Measurements from ENCODE around the gene RGS2.

The RGS2 gene

DNA sequence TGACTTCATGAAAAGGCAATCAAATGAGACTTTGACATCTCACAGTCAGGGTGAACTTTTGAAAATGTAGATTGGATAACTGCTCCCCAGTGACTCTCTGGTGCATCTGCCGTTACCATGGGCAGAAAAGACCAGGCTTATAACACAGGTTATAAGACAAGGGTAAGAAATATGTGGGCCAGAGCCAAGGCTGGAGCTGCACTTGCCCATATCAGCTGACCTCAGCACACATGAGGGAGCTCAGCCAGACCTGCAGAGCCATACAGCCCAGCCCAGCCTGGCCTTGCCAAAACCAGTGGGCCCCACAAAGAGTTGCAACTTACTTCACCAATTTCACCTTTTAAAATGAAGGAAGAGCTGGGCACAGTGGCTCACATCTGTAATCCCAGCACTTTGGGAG is 11.7 kb upstream of the RGS2 start:
- DNase-seq, result no peak

DNA sequence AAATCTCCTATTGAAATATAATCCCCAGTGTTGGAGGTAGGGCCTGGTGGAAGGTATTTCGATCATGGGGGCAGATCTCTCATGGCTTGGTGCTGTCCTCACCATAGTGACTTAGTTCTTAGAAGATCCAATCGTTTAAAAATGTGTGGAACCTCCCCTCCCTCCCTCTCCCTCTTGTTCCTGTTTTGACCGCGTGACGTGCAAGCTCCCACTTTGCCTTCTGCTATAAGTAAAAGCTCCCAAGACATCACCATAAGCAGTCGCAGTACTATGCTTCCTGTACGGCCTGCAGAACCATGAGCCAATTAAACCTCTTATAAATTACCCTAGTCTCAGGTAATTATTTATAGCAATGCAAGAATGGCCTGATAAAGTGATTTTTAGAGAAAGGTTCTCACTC is 10.9 kb upstream of the RGS2 start:
- no peak for DNase-seq

DNA sequence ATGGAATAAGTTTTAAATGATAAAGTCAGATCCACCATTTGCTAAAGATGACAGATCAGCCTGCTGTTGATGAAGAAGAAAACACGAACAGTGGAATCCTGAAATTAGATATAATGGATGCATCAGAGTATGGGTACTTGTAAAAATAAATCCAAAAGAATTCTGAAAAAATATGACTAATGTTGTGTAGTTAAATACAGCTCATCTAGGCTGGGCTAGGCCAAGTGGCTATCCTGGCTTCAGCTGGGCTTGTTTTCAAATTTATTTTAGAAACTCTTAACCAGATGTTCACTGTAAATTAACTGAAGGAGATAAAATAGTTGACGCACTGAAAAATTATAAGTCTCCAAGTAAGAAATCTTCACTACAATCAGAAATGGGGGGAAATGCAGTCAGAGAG is 7.4 kb upstream of the RGS2 start:
- no peak for DNase-seq

DNA sequence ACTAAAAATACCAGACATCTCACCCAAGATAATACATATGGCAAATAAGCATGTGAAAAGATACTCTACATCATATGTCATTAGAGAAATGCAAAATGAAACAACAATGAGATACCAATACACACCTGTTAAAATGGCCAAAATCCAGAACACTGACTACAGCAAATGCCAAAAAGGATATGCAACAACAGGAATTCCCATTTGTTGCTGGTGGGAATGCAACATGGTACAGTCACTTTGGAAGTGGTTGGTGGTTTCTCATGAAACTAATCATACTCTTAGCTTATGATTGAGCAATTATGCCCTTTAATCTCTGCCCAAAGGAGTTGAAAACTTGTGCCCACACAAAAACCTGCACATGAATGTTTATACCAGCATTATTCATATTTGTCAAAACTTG is 6.4 kb upstream of the RGS2 start:
- DNase-seq, result no peak

DNA sequence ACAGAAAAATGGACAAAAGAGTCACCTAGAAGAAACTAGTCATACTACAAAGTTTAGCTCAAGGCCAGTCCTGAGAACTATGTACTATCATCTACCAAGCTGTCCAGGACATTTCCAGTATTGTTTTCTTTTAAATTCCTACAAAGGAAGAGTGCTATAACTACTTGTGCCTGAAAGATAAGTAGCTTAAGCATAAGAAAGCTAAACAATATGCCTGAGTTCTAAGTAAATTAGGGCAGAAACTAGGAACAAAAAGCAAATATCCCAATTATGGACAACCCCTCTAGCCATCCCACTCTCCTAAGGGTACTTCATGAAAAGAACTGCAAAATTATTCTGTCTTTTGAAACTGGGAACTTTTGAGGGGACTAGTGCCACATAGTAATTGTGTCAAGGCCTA is 5.3 kb upstream of the RGS2 start:
- DNase-seq, result no peak

DNA sequence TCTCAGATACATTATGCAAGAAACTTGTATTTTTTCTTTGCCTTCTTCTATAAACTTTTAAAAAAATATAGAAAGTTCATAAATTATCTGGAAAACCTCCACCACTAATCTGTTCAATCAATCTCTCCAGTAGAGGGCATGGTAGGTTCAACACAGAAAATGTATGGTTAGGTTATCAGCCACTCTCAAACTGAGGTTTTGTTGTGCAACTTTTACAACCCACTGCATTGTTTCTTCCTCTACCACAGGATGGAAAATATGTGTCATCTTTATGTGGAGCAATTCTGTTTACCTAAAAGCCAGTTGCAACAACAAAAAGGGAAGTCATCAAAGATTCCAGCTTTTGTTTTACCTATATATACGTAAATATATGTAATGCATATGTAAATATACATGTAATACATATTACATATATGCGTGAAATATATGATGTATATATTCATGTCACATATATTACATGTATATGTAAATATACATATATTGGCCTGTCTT is 3.0 kb upstream of the RGS2 start:
- peak; percentile 47 to 84 for DNase-seq

DNA sequence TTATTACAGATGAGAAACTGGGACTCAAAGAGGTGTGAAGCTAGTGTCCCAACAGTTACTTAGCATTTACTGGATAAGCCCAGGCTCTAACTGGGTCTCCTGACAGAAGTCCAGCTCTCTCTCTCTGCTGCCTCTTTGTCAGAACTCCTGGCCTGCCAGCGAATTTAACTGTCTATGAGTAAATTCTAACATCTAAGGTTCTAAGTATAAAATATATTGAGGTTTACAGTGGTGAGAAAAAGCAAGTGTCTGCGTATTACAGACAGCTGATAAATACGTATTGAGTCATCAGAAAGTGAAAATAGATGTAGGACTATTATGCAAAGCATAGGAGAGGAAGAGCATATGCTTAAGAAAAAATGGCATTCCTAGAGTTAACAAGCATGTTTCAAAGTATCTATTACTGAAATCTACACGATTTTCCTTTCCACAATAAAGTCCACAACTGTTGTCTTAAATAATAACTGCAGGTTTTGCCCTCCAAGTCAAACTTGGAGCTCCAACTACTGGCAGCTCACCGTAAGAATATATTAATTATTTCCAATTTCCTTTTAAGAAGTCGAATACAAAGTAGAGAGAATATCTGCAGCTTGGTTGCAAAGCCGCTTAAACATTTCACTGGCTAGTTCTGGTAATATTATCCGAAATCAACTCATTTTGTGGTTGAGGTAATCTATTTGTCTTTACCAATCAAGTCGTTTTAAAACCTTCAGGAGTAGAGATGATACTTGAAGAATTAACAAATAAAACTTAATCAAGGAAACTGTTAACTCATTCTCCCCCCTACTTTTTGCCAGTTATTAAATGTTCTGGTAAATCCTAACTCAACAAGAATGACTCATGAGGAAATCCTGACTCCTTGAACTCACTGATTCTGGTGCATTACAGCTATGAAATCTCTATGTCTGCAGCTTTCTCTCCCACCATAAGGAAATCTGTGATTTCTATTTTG is 1.4 kb upstream of the RGS2 start:
- DNase-seq, result peak in 1 of 2 donors; percentile 46

DNA sequence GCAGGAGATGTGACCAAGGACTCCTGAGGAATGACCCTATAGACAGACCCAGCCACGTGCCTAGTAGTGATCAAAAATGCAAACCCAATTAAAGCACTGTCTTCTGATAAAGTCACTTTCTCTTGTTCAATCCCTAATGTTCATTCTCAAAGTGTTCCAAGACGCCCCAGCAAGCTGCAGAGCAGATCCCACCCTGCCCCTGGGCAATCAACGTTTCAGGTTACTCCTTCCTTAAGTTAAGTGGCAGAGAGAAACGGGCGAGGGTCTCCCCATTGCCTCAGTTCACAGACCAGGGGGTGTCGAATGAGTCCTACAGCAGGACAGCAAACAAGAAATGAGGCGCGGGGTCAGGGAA is 699 bp upstream of the RGS2 start:
- DNase-seq, result no peak

DNA sequence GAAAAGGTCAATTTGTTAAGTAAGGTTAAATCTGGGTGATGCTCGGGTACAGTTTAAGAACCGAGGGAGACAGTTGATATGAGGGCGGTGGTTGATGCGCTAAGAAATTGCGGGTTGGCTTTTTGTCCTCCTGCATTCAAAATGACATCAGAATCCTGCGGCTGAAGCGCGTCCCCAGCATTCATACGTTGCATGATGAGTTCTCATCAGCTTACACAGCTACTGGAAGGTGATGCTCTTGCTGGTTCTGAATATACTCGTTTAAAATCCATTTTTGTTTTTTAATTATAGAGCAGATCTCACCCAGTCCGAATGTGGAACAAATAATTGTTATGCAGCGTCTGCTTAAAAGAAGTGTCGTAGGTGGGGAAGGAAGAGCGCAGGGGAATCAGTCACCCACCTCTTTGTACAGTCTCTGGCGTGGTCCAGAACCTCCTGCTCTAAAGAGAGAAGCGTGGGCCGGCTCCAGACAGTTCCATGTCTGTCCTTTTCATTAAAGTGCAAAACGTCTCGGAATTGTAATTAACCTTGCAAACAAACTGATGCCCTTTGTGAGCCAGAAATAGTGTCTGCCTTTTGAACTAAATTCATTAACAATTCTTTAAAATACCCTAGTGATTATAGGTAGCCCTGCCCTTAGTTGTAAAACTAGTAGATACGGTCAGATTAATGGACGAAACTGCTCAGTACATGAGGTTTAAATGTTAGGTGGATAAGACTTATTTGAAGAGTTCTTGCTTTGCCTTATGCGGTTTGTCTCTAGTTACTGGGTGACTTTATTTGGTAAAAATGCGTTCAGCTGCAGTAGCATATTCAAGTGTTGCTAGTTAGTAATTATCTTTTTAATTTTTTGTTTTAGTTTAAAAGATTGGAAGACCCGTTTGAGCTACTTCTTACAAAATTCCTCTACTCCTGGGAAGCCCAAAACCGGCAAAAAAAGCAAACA is 741 bp downstream of the RGS2 start:
- peak; percentile 33 to 63 for DNase-seq

DNA sequence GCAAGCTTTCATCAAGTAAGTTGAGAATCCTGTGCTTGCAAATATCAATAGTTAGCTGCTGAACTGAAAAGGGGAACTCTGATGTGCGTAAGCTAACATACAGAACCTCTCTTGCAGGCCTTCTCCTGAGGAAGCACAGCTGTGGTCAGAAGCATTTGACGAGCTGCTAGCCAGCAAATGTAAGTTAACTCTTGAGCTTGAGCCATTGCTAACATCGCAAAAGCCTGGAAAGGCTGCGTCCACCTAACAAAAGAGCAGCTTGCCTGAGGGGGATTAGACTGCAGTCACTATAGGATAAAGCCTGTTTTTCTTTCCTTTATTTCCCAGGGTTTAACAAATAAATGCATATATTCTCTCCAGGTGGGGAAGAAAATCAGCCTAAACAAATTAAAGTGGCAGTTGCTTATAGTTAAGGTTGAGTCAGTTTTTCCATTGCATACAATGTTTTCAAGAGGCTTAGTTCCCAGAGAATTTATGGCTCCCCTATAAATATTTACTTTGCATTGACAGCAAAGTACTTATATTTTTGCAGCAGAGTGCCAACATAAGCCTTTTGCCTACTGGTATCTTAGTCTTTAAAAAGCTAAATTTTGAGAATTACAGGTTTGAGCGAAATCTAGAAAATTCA is 1.5 kb downstream of the RGS2 start:
- no peak for DNase-seq

DNA sequence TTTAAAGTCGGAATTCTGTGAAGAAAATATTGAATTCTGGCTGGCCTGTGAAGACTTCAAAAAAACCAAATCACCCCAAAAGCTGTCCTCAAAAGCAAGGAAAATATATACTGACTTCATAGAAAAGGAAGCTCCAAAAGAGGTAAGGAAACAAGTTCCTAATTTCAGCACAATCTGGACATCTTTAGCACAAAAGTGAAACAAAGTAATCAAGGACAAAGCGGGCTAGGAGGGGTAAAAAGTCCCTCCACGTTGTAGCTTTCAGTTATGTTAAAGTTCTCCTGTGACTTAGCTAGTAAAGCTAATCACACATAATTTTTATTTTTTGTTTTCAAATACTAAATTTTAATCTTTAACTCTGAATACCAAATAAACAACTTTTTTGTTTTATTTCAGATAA is 2.2 kb downstream of the RGS2 start:
- no peak for DNase-seq

DNA sequence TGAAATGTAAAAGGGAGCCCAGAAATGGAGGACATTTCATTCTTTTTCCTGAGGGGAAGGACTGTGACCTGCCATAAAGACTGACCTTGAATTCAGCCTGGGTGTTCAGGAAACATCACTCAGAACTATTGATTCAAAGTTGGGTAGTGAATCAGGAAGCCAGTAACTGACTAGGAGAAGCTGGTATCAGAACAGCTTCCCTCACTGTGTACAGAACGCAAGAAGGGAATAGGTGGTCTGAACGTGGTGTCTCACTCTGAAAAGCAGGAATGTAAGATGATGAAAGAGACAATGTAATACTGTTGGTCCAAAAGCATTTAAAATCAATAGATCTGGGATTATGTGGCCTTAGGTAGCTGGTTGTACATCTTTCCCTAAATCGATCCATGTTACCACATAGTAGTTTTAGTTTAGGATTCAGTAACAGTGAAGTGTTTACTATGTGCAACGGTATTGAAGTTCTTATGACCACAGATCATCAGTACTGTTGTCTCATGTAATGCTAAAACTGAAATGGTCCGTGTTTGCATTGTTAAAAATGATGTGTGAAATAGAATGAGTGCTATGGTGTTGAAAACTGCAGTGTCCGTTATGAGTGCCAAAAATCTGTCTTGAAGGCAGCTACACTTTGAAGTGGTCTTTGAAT is 2.9 kb downstream of the RGS2 start:
- DNase-seq, result no peak

DNA sequence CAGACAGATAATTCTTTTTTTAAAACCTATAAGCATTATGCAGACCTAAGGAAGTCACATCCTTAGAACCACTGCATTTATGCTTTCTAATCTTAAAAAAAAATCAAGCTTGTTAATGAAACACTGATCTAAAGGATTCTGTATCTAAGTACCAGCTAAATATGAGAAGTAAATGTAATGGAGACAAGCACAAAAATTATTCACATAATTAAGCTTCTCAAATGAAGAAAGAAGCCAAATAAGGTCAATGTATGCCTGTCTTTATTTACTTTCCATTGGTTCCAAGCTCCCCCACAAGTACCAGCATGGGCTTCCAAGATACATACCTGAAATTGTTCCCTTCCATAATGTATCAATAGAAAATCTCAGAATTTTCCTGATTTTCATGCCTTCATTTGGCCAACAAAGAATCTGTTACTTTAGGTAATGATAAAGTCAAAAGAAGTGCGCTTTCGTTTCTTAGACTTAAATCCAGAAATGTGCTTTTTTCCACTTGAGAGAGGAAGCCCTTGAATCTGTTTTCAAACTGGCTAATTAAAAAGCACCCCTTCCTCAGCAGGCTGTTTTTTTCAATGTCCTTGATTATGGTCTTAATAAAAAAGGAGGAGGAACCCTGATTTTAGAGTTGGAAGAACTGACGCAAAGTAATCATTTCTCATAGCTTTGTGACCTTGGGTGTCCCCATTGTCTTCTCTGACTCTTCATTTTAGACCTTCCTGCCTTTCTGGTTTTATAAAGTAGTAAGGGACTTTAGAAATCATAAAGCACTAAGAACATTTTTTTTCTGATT is 3.8 kb downstream of the RGS2 start:
- DNase-seq, result no peak

DNA sequence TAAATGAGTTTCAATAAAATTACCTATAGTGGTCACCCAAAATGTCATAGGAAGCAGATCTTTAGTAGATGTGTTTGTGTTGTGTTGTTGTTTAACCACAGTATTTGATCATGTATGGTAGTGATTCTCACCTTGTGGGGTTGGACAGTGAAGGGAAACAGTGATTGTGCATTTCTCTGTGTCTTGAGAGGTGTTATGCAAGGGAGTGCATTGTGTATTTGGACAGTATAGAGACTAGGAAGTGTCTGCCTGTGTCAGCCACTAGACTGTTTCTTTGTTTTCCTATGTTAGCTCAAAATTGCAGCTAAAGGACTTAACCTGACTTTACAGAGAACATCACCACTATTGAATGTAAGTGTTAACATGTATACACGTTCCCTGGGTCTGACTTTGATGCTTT is 6.0 kb downstream of the RGS2 start:
- no peak for DNase-seq

DNA sequence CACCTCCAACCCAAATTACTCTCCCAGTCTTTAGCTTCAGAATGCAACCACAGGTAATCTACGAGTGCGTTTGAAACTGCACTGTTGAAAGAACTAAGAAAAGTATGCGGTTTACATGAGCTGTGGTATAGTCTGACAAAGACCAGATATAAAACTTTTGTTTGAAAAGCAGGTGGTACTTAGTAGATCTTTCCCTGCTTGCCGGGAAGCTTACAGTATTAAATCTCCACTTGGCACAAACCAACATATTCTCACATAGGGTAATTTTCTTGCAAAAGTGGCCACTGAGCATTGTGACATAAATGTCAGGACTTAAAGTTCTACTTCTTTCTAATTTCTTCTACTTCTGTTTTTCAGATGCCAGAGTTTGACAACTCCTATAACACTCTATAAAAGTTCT is 8.4 kb downstream of the RGS2 start:
- DNase-seq, result no peak

DNA sequence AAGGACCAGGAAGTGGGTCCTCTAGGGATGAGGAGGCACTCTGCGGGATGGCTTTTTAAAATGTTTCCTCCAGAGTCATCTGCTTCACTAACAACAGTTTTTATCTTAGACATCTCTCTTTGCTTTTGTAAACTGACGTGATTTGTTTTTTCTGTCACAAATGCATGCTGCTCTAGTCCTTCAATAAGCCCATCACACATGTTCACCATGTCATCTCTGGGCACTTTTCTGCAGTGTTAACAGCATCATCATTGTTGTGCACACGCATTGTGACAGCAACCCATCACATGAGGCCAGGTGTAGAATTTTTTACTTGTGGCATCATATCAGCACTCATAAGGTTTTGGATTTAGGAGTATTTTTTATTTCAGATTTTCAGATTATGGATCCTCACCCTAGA is 12.5 kb downstream of the RGS2 start:
- no peak for DNase-seq

DNA sequence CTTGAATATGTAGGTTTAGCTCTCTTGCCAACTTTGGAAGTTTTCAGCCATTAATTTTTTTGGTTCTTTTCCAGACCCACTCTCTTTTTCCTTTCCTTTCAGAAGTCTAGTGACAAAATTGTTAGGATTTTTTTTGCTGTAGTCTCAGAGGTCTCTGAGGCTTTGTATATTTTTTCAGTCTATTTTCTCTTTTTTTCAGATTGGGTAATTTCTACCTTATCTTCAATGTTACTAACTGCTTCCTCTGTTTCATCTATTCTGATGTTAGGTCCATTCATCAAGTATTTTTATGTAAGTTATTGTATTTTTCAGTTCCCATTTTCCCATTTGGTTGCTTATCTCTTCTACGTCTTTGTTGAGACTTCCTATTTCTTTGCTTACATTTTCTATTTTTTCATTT is 15.7 kb downstream of the RGS2 start:
- DNase-seq, result no peak

DNA sequence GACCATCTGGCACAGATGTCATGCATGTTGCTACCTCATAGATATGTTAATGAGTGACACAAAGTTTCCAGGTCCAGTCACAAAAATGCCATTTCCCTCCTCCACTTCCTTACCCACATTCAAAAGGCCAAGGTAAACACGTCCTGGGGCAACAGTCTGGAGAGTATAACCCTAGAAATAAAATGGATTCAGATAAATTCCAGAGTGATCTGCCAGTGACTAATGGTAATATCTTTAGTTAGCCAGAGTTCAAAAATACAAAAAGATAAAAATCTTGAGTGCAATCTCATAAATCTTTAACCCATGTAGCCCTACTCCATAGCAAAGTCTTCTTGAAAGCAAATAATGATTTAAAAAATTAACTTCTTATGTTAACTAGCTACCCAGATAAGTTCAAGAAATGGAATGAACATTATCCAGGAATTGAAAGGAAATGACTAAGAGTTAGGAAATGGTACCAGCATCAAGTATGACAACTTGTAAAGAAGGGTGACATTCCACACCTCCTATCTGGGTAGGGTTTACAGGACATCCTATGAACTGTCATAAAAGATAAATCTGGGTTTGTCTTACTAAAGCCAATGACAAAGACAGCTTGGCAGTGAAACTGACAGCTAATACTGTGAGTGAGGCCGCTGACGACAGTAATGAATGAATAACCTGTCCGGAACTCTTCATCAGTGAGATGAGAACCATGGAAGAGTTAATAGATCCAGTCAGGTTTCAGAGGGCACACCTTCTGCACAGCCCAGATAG is 18.1 kb downstream of the RGS2 start:
- no peak for DNase-seq

DNA sequence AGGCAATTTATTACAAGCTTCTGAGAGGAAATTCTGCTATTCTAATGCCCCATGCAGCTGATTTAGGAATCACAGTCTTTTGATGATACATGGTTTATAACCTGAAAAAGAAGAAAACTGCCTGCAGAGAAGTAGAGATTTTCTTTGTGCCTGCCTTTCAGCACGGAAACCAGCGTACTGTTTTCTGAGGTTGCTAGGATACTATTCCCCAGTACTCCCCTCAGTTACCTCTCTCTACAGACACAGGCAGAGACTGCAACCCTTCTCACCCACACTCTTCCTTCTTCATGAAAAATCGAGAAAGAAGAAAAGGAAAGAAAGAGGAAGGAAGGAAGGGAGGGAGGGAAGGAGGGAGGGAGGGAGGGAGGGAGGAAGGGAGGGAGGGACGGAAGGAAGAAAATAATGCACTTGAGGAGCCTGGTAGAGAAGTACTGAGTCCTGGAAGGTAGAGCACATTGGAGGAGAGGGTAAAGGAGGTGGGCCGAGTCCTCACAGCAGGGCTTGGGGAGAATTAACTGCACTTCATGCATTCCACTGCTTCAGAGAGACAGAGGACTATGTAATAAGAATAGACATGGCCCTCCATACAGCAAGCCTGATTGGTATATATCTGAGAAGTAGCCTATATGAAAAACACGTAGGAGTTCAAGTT is 21.9 kb downstream of the RGS2 start:
- DNase-seq, result no peak

DNA sequence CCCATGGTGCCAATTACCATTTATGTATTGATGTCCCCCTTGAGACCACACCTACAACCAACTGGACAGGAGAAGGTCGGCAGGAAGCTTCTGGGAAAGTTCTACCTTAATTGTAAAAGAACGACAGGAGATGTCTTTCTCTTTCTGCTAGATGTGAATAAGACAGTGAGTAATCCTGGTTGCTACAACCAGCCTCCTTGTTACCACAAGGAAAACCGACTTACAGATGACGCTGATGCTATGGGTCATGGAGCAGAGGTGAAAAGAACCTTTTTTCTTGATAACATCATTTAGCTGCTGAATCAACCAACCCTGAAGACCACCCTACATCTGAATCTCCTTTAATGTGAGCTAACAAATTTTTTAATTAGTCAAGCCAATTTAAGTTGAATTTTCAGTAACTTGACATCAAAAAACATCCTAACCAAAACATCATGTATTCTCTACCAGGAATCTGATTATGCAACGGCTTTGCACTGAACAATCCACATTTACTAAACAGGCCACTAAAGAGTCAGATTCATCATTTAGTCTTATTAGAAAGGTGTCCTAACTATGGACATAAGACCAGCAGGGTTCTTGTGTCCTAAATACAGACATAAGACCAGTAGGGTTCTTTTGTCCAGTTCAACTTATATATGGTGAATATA is 23.0 kb downstream of the RGS2 start:
- DNase-seq, result no peak
